Panc1 (cell line): ENCODE results near the gene MEIS2. TPM values are rescaled to one million over a fixed set of nuclear protein-coding genes. Genes with fewer than 3 reads are reported as not detected.

ENCODE experiments used
- ATAC-seq: fragments of 200-7000 bp; cut with Tn5 transposase; 2 replicates; pipeline ENCODE4 v1.9.1; 2020; ENCODE audit warnings: mild to moderate bottlenecking, moderate library complexity
- BruUV-seq: library from RNA; stranded (reverse); fragments of 400-500 nt; replicated peaks from 2 replicates; lab custom pipeline; 2021; lab: Mats Ljungman, UMichigan
- CTCF ChIA-PET: fragments of 300-600 bp; sonication (Branson Sonifier 250); formaldehyde crosslinking; loops from one replicate; lab custom pipeline; 2022; ENCODE audit warnings: antibody characterized with exemption; lab: Charles Lee
- POLR2A ChIA-PET: fragments of 300-600 bp; sonication (Branson Sonifier 250); formaldehyde crosslinking; loops from one replicate; lab custom pipeline; 2022; ENCODE audit warnings: antibody characterized with exemption; lab: Charles Lee
- DNase-seq: peaks from one replicate; pipeline ENCODE4 v3.0.0-alpha.2; 2010; ENCODE audit warnings: low read depth, low spot score
- H3K27ac ChIP-seq: 2 replicates; pipeline ENCODE4 v1.5.1; 2011; ENCODE audit warnings: mild to moderate bottlenecking, low read length, inconsistent platforms
- H3K27me3 ChIP-seq: fragments of 200-500 bp; sonication (Bioruptor generic); 2 replicates; pipeline ENCODE4 v1.6.0; 2014; ENCODE audit warnings: low read length, inconsistent platforms; ENCODE audit not compliant: control insufficient read depth, insufficient read depth
- H3K36me3 ChIP-seq: fragments of 200-500 bp; sonication (Bioruptor generic); 2 replicates; pipeline ENCODE4 v1.5.1; 2014; ENCODE audit warnings: inconsistent platforms, mild to moderate bottlenecking, low read length, moderate library complexity; ENCODE audit not compliant: control insufficient read depth, insufficient read depth
- H3K4me1 ChIP-seq: 2 replicates; pipeline ENCODE4 v1.5.1; 2011; ENCODE audit warnings: inconsistent platforms, mild to moderate bottlenecking, low read length, moderate library complexity; ENCODE audit not compliant: control insufficient read depth, insufficient read depth
- H3K4me3 ChIP-seq, 2 experiments: 2 replicates each; pipeline ENCODE4 v1.5.1; 2011 to 2012; ENCODE audit warnings: low read depth in 2 of 2, low read length in 2 of 2, mild to moderate bottlenecking in 2 of 2, inconsistent platforms in 1 of 2, moderate library complexity in 1 of 2
- H3K9me3 ChIP-seq: fragments of 200-500 bp; sonication (Bioruptor generic); 2 replicates; pipeline ENCODE4 v1.5.1; 2014; ENCODE audit warnings: low read depth, mild to moderate bottlenecking, inconsistent platforms, low read length, moderate library complexity; ENCODE audit not compliant: control insufficient read depth, insufficient read depth
- POLR2AphosphoS5 ChIP-seq: IDR thresholded peaks from 2 replicates; pipeline ENCODE4 v1.6.1; 2012; ENCODE audit warnings: mild to moderate bottlenecking, low read depth, low read length, moderate library complexity
- SIN3A ChIP-seq: IDR thresholded peaks from 2 replicates; pipeline ENCODE4 v1.6.1; 2012; ENCODE audit warnings: low read depth, mild to moderate bottlenecking, low read length, moderate library complexity, borderline replicate concordance; ENCODE audit not compliant: insufficient read depth
- TCF7L2 ChIP-seq: IDR thresholded peaks from 2 replicates; pipeline ENCODE4 v1.6.1; 2011; ENCODE audit warnings: mild to moderate bottlenecking, low read depth, low read length, inconsistent platforms
- in situ Hi-C: cut with HindIII; loops from 2 replicates; pipeline ENCODE4 v1.10.0; 2016; ENCODE audit warnings: low sequenced_read_pairs, low pct_unique_long_range_greater_than_20kb
- intact Hi-C: fragments of 100-400 bp; cut with micrococcal nuclease; formaldehyde crosslinking; loops from one replicate; pipeline ENCODE4 v1.10.0; 2022; ENCODE audit not compliant: unreplicated experiment
- total RNA-seq: library from RNA; stranded (reverse); gene quantifications from one replicate; pipeline ENCODE4 v1.2.1, GENCODE V29; 2021; ENCODE audit not compliant: unreplicated experiment
- TF ChIP-seq, protein P1 (sequence below), 2 experiments: IDR thresholded peaks; 2 replicates each; pipeline ENCODE4 v1.6.1; 2011 to 2012; ENCODE audit warnings: low read depth in 2 of 2, control low read depth in 1 of 2, low read length in 1 of 2, mild to moderate bottlenecking in 1 of 2, moderate library complexity in 1 of 2; ENCODE audit not compliant: insufficient read depth in 1 of 2
- TF ChIP-seq, protein P2 (sequence below): fragments of 450-650 bp; IDR thresholded peaks from 2 replicates; pipeline ENCODE4 v1.5.1; 2017; ENCODE audit warnings: mild to moderate bottlenecking

The MEIS2 gene
- total RNA-seq, 1 experiment from 2014 or later, result 9.3 TPM

DNA sequence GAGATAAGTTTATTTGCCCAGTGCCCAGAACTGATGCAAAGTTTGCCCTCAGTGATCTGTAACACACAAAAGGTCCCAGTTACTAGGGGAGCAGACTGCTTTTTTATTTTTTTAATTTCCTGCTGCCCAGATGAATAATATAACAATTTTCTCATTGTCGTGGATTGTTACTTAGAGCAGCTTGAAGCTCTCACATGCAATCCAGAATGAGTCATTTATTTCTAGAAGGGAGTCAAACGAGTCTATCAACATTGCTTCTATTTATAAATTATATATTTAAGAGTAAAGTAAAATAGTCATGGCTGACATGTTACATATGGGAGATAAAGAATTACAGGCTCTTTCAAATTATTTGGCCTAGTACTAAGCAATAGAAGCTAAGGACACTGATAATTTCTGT, 41.3 kb downstream of the MEIS2 start:
- ChIA-PET CTCF (interaction anchor here (0.7 kb wide), 1 partner anchor 70 kb away, joined by 4 read pairs; no protein-coding TSS in a partner anchor), POLR2A (no interaction called here)
- Histone ChIP-seq H3K27ac (no peak overlapping the region), H3K36me3 (no peaks in the 10 kb centered on the region; the same call in 1 of the 2 replicates), H3K9me3 (no peaks in the 10 kb centered on the region), H3K4me1 (no peaks in the 10 kb centered on the region), H3K27me3 (no peaks in the 10 kb centered on the region), H3K4me3 (no peak overlapping the region)
- no peak for TF ChIP-seq TCF7L2
- TF ChIP-seq, protein P1, sequence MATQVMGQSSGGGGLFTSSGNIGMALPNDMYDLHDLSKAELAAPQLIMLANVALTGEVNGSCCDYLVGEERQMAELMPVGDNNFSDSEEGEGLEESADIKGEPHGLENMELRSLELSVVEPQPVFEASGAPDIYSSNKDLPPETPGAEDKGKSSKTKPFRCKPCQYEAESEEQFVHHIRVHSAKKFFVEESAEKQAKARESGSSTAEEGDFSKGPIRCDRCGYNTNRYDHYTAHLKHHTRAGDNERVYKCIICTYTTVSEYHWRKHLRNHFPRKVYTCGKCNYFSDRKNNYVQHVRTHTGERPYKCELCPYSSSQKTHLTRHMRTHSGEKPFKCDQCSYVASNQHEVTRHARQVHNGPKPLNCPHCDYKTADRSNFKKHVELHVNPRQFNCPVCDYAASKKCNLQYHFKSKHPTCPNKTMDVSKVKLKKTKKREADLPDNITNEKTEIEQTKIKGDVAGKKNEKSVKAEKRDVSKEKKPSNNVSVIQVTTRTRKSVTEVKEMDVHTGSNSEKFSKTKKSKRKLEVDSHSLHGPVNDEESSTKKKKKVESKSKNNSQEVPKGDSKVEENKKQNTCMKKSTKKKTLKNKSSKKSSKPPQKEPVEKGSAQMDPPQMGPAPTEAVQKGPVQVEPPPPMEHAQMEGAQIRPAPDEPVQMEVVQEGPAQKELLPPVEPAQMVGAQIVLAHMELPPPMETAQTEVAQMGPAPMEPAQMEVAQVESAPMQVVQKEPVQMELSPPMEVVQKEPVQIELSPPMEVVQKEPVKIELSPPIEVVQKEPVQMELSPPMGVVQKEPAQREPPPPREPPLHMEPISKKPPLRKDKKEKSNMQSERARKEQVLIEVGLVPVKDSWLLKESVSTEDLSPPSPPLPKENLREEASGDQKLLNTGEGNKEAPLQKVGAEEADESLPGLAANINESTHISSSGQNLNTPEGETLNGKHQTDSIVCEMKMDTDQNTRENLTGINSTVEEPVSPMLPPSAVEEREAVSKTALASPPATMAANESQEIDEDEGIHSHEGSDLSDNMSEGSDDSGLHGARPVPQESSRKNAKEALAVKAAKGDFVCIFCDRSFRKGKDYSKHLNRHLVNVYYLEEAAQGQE (IDR thresholded peaks at IDR 0.05; ENCODE audit: insufficient read depth in 1 of 2, low read depth in 2 of 2, low read length in 1 of 2), result no peak
- TF ChIP-seq, protein P2, sequence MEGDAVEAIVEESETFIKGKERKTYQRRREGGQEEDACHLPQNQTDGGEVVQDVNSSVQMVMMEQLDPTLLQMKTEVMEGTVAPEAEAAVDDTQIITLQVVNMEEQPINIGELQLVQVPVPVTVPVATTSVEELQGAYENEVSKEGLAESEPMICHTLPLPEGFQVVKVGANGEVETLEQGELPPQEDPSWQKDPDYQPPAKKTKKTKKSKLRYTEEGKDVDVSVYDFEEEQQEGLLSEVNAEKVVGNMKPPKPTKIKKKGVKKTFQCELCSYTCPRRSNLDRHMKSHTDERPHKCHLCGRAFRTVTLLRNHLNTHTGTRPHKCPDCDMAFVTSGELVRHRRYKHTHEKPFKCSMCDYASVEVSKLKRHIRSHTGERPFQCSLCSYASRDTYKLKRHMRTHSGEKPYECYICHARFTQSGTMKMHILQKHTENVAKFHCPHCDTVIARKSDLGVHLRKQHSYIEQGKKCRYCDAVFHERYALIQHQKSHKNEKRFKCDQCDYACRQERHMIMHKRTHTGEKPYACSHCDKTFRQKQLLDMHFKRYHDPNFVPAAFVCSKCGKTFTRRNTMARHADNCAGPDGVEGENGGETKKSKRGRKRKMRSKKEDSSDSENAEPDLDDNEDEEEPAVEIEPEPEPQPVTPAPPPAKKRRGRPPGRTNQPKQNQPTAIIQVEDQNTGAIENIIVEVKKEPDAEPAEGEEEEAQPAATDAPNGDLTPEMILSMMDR, result no peak
- no peak for TF ChIP-seq POLR2AphosphoS5
- no peak for TF ChIP-seq SIN3A
- no TSS peak for BruUV-seq
- in situ Hi-C loops (no loop called here), intact Hi-C loops (no loop called here)
- DNase-seq (no peak), ATAC-seq (no peak)

DNA sequence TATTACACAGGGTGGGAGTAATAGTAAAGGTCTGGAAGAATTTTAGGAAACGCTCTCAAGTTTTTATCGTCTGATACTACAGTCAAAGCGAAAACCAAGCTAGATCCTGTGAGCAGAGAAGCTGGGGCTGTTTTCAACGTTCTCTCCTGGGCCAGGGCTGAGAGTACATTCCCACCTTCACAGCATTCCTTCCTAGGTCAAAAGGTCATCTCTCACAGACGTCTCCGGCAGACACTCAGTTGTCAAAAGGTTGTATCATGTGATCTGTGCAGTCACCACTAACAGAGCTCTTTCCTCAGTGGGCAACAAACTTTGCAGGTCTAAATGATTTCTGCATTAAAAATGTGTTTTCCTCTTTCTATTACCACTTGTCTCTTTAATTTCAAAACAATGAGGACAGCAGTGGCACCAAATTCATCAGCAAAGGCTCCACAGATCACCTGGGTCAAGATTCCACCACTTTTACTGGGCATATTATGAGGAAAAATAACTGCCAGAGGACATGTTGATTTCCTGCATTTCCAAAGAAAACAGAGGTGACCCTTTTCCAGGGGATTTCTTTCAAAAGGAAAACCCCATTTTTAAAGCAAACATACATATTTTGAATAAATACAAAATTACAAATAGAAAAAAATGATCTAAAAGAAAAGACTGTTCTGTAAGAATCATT, 41.9 kb downstream of the MEIS2 start:
- intact Hi-C loops, result no loop called here
- POLR2A ChIA-PET, result no interaction called here
- CTCF ChIA-PET, result no interaction called here
- DNase-seq (no peak), ATAC-seq (no peak)
- H3K4me3 ChIP-seq, result no peak overlapping the region
- TF ChIP-seq, protein P1 (IDR thresholded peaks at IDR 0.05; ENCODE audit: insufficient read depth in 1 of 2, low read depth in 2 of 2, low read length in 1 of 2), result no peak
- TF ChIP-seq SIN3A, result no peak
- TF ChIP-seq, protein P2, result no peak
- no peak for TF ChIP-seq POLR2AphosphoS5
- TF ChIP-seq TCF7L2, result no peak
- no peaks in the 10 kb centered on the region for H3K9me3 ChIP-seq
- H3K27me3 ChIP-seq, result no peaks in the 10 kb centered on the region
- H3K4me1 ChIP-seq, result no peaks in the 10 kb centered on the region
- BruUV-seq, result no TSS peak
- in situ Hi-C loops, result no loop called here
- H3K36me3 ChIP-seq, result no peaks in the 10 kb centered on the region
- no peak overlapping the region for H3K27ac ChIP-seq
